Measurements from ENCODE around the gene RNPC3.
"Not testable (repeated sequence)": the region's sequence is repeated elsewhere in the genome, so short reads cannot be mapped to it uniquely, and the experiment has no call there.

RNPC3 gene

DNA sequence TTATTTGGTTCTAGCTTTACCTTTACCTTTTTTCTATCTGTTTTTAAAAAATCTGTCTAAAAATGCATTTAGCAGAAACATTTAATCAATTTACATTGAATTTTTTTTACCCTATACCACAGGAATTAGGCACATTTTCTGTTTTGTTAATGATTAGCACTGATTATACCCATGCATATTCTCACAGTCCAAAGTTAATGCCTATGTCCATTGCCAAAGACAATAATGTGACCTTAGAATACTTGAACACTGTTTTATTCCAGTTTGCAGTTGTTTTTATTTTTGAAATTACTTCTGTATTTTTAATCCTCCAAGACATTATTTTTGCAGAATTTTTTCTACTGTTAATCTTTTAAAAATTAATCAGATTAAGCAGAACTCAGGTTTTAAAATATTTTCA lies 34.9 kb downstream of the RNPC3 start:
- in situ Hi-C loops (cut with MboI; ENCODE audit: low sequenced_read_pairs), result no loop called here

DNA sequence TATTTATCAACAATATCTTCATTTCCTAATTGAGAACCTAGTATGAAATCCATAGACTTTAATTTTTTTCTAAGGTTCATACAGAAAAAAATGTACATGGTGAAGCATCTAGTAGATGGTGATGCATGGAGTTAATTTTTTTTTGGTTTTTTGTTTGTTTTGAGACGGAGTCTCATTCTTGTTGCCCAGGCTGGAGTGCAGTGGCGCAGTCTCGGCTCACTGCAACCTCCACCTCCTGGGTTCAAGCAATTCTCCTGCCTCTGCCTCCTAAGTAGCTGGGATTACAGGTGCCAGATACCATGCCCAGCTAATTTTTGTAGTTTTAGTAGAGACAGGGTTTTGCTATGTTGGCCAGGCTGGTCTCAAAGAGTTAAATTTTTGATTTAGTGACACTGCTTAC lies 35.6 kb downstream of the RNPC3 start:
- in situ Hi-C loops (cut with MboI; ENCODE audit: low sequenced_read_pairs), result not testable (repeated sequence)

DNA sequence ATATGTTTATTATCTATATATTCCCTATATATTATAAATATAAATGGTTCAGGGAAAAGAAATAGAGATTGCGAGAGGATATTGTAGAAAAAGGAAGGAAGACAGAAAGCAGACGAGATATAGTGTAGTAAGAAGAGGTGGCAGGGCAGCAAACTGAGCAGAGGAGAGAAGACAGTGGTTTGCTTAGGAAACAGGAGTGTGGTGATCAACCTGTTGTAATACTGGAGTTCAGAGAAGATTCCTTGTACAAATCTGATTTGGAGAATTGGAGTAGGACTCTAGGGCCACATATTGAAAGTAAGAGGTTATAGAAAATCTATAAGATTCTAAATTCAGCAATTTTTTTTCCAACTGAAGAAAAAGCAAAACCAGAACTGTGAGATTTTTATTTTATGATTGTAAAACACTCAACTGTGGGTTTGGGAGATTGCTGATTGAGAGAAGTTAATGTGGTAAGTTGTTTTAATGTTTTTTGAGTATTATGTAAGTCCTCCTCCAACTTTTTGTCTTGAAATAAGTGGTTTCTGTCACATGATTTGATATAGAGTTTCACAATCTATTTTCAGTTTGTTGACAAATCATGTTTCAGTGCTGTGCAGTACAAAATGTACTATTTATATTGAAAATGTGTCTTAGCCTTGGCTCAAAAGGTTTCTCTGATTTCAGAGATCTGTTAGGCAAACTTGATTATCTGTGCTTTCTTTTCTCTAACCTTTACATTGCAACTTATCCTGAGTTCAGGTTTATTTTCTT lies 36.3 kb downstream of the RNPC3 start:
- in situ Hi-C loops (cut with MboI; ENCODE audit: low sequenced_read_pairs), result no loop called here

DNA sequence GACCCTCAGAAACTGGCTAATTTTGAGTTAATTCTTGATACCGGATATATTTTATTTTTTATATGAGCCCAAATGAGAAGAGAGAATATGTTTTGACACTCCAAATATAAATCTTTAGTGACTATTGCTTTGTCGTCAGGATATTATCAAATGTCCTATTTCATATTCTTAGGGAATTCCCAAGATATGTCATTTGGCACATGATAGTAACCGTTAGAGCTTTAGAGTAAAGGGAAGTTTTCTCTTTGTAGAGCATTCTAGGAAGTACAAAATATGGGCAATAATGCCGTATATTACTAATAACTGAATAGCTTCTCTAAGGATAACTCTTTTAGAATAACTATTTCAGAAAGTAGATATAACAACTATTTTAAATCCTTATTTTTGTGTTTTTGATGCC lies 37.6 kb downstream of the RNPC3 start:
- in situ Hi-C loops (cut with MboI; ENCODE audit: low sequenced_read_pairs), result no loop called here

DNA sequence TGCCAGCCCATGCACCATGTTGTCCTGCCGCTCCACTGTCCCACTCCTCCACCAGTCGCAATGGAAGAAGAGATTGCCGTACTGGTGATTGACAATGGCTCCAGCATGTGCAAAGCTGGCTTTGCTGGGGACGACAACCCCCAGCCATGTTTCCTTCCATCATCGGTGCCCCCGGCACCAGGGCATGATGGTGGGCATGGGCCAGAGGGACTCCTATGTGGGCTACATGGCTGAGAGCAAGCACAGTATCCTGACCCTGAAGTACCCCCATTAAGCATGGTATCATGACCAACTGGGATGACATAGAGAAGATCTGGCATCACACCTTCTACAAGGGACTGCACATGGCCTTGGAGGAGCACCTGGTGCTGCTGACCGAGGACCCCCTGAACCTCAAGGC lies 44.0 kb downstream of the RNPC3 start:
- in situ Hi-C loops (cut with MboI; ENCODE audit: low sequenced_read_pairs), result no loop called here

DNA sequence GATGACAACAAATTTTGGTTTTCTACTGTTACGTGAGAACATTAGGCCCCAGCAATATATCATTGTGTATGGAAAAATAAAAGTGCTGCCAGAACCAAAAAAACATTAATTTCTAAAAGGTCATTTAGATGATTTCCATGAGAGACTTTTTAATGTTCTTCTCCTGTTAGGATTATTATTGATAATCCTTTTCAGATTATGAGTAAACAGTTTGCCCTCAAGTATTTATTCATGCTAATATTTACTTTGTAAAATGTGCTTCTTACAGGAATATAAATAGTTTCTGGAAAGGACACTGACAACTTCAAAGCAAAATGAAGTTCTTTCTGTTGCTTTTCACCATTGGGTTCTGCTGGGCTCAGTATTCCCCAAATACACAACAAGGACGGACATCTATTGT lies 45.8 kb downstream of the RNPC3 start, which contains the start of gene AMY2B:
AMY2B (plus strand) TSS at position 301 of the 400 bp plus-strand sequence; CDS start at position 315, 14 bp downstream.
- in situ Hi-C loops (cut with MboI; ENCODE audit: low sequenced_read_pairs), result not testable (repeated sequence)

DNA sequence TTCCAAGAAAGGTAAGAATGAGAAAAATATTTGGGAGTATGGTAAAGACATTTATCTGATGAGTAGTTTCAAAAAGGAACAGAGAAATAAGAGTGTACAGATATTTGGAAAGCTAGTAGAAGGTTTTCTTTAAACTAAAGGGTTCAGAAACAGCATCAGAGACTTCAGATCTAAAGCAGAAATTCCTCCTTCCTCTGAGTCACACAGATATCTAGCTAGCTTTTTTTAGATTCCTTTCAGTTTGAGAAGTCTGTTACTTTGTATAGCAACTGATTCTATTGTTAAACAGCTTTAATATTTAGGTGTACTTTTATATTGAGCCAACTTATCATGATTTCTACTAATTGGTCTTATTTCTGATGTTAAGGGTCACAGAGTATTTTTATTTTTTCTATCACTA lies 50.6 kb downstream of the RNPC3 start:
- in situ Hi-C loops (cut with MboI; ENCODE audit: low sequenced_read_pairs), result no loop called here

DNA sequence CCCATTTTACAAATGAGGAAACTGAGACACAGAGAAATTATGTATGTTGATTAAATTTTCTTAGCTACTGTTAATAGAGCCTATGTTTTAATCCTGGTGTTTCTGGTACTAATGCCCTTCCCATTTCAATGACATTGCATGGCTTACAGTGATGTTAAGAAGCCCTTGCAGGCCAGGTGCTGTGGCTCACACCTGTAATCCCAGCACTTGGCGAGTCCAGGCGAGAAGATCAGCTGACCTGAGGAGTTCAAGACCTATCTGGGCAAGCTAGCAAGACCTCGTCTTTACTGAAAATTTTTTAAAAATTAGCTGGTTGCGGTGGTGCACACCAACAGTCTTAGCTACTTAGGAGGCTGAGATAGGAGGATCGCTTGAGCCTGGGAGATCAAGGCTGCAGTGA lies 51.3 kb downstream of the RNPC3 start:
- in situ Hi-C loops (cut with MboI; ENCODE audit: low sequenced_read_pairs), result not testable (repeated sequence)

DNA sequence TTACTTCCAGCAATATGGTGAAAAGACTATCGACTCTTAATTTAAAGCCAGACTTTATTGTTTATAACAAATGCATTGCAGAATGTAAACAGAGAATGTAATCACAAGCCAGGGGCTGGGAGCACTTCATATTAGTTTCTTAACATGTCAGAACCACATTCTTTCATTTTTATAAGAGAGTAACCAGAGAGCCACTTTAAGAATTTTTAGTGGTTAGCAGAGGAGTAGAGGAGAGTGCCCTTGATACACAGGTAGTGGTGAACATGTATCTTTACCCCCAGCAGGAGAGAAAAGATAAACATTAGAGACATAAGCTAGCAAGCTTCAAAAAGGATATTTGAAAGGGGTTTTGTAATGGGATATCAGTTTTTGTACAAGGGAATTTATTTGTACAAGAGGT lies 57.0 kb downstream of the RNPC3 start:
- in situ Hi-C loops (cut with MboI; ENCODE audit: low sequenced_read_pairs), result no loop called here

DNA sequence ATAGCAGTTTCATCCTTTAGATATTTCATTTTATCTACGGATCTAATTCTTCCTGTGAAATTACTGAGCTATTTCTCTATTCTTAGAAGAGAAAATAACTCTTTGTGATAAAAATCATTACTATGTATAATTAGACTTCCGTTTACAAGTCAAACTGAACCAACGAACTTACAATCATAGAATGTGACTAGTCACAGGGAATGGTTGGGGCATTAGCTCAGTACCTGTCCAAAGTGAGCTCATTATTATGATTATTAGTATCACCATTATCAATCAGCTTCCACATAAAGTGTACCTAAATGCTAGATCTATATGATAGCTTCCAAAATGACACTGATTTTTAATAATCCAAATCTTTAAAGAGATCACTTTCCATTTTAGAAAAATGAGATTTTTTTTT lies 58.4 kb downstream of the RNPC3 start:
- in situ Hi-C loops (cut with MboI; ENCODE audit: low sequenced_read_pairs), result no loop called here

DNA sequence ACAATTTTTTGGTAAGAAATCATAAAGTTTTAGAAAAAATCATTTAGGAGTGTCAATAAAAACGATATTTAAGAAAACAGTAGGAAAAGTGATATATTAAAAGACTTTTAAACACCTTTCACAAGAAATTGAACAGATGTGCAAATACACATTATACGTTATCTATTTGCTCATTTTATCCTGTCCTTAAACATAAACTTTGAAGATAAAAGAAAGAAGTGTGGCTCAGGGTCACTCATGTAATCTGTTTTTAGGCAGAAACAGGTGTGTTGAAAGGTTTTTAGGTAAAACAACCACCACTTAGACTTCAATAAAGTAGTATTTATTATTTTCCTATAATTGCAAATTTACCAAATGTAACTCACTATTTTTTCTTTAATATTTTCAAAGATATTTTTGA lies 59.0 kb downstream of the RNPC3 start:
- in situ Hi-C loops (cut with MboI; ENCODE audit: low sequenced_read_pairs), result no loop called here

DNA sequence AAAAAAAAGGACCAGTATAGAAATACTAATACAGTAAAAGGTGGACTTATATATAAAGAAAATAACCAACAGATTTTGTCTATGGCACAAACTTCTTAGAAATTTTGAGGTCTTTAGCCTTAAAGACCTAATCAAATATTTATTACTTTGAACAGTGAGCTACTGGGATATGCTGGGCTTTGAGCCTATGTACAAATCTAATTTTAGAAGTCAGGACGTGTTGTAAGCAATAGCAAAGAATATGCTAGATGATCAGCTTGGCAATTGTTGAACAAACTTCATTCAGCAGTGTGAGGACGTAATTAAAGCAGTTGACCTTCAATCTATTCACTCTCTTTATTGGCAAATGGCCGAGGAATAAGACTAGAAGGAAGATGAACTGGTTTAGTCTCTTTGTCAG lies 77.2 kb downstream of the RNPC3 start:
- in situ Hi-C loops (cut with MboI; ENCODE audit: low sequenced_read_pairs), result not testable (repeated sequence)
